Uterus (tissue), 4 donors: ENCODE measurements around the gene HOXA9. TPM values are rescaled to one million over a fixed set of nuclear protein-coding genes. Genes with fewer than 3 reads are reported as not detected.
A peak's percentile ranks its signal among the peaks of the same experiment; 100 is the strongest.

Experiments
- DNase-seq, 2 donors: peaks; one replicate each; pipeline ENCODE4 v3.0.0-alpha.2; 2019 to 2020
- H3K27ac ChIP-seq, 2 donors: fragments of 200-600 bp; sonication (generic); 1 replicate in 1 of 2; 2 replicates in 1 of 2; pipeline ENCODE4 v1.5.1; 2016 to 2018
- H3K27me3 ChIP-seq, 2 donors: fragments of 200-600 bp; sonication (generic); one replicate each; pipeline ENCODE4 v1.5.1; 2018 to 2019; ENCODE audit warnings: control low read depth in 1 of 2
- H3K36me3 ChIP-seq, 2 donors: fragments of 200-600 bp; sonication (generic); one replicate each; pipeline ENCODE4 v1.5.1; 2019; ENCODE audit warnings: control low read depth in 1 of 2
- H3K4me1 ChIP-seq, 2 donors: fragments of 200-600 bp; sonication (generic); one replicate each; pipeline ENCODE4 v1.5.1; 2018 to 2019; ENCODE audit warnings: control low read depth in 1 of 2
- H3K4me3 ChIP-seq, 2 donors: fragments of 200-600 bp; sonication (generic); 1 replicate in 1 of 2; 2 replicates in 1 of 2; pipeline ENCODE4 v1.5.1; 2018 to 2019; ENCODE audit warnings: mild to moderate bottlenecking in 1 of 2
- H3K9me3 ChIP-seq, 2 donors: fragments of 200-600 bp; sonication (generic); one replicate each; pipeline ENCODE4 v1.5.1; 2019; ENCODE audit warnings: control low read depth in 1 of 2
- CTCF ChIP-seq, 4 experiments: fragments of 200-600 bp in 2 of 4; fragments of 450-650 bp in 2 of 4; sonication (generic) in 2 of 4; IDR thresholded peaks; one replicate each; pipeline ENCODE4 v1.5.1; 2016 to 2019; ENCODE audit warnings: antibody characterized with exemption in 4 of 4, mild to moderate bottlenecking in 2 of 4, moderate library complexity in 1 of 4
- POLR2A ChIP-seq, 2 donors: fragments of 450-650 bp; IDR thresholded peaks; one replicate each; pipeline ENCODE4 v1.6.1; 2016; ENCODE audit warnings: antibody characterized with exemption in 2 of 2, mild to moderate bottlenecking in 1 of 2, moderate library complexity in 1 of 2
- intact Hi-C: fragments of 100-400 bp; cut with DNase I; formaldehyde crosslinking; loops from one replicate; pipeline ENCODE4 v1.15.1; 2023; ENCODE audit warnings: low total_unique reads
- total RNA-seq, 4 donors: library from RNA; depleted of rRNA in 3 of 4; stranded (reverse); fragments of >200 nt in 3 of 4; gene quantifications; one replicate each; pipeline versions ENCODE4 v1.1.0 to v1.2.4, GENCODE V29; 2014 to 2023
- donor health status: DM: yes; HTN: yes; CAD: no.

The HOXA9 gene
- total RNA-seq, 4 donors from 2014 or later: 2.3 to 26.4 (median 22.4) TPM

DNA sequence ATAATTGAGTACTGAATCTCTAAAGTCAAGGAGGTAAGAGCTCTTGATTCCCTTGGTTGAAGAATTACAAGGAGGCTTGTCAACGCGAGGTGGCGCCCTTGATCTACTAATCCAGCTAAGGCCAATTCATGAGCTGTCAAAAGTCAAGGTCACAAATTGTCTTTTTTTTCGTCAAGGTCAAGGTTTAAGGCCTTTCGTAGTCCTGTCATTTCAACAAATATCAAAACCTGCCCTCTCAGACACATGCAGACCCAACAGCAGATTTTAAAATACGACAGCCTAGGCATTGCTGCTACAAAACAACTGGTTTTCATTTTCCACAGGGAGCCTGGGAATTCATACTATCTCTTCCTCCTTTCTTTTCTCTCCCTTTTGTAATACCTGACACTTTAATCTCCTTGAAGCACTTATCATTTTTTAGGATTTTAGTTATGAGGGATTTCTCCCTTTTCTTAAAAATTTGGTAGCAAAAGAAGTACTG is 31.0 kb upstream of the HOXA9 start:
- H3K27ac ChIP-seq: no peak overlapping the region

GRCh38 chr7:27194686-27195379 is 29.5 kb upstream of the HOXA9 start:
- DNase-seq: no peak
- Histone ChIP-seq H3K9me3 (no peaks in the 10 kb centered on the region), H3K4me1 (peaks cover 0 to 10% of the 10 kb centered on the region in 2 donors), H3K27ac (peak overlapping the region in 1 of 2 donors; percentile 96), H3K4me3 (no peak overlapping the region), H3K36me3 (no peaks in the 10 kb centered on the region), H3K27me3 (peaks cover 24 to 35% of the 10 kb centered on the region in 2 donors)
- intact Hi-C loops: no loop called here
- no peak for TF ChIP-seq POLR2A (IDR thresholded peaks at IDR 0.05)
- TF ChIP-seq CTCF (IDR thresholded peaks at IDR 0.05): no peak

More for the DNA sequence above, 31.0 kb upstream of the HOXA9 start:
- Histone ChIP-seq H3K36me3 (no peaks in the 10 kb centered on the region), H3K4me3 (no peak overlapping the region), H3K4me1 (peaks cover 0 to 15% of the 10 kb centered on the region in 2 donors), H3K9me3 (no peaks in the 10 kb centered on the region), H3K27me3 (peaks cover 24 to 45% of the 10 kb centered on the region in 2 donors)
- TF ChIP-seq POLR2A (IDR thresholded peaks at IDR 0.05): no peak
- peak; percentile 61 to 86 (median 78) for TF ChIP-seq CTCF (IDR thresholded peaks at IDR 0.05)
- peak; percentile 82 to 90 for DNase-seq
- intact Hi-C loops: no loop called here

GRCh38 chr7:27194002-27194352 is 28.6 kb upstream of the HOXA9 start:
- Histone ChIP-seq H3K27me3 (peaks cover 20 to 33% of the 10 kb centered on the region in 2 donors), H3K9me3 (no peaks in the 10 kb centered on the region), H3K36me3 (no peaks in the 10 kb centered on the region), H3K27ac (peak overlapping the region; percentile 94 to 96), H3K4me3 (no peak overlapping the region), H3K4me1 (peaks cover 0 to 4% of the 10 kb centered on the region in 2 donors)
- DNase-seq: no peak
- intact Hi-C loops: no loop called here
- TF ChIP-seq POLR2A (IDR thresholded peaks at IDR 0.05): no peak
- TF ChIP-seq CTCF (IDR thresholded peaks at IDR 0.05): no peak

DNA sequence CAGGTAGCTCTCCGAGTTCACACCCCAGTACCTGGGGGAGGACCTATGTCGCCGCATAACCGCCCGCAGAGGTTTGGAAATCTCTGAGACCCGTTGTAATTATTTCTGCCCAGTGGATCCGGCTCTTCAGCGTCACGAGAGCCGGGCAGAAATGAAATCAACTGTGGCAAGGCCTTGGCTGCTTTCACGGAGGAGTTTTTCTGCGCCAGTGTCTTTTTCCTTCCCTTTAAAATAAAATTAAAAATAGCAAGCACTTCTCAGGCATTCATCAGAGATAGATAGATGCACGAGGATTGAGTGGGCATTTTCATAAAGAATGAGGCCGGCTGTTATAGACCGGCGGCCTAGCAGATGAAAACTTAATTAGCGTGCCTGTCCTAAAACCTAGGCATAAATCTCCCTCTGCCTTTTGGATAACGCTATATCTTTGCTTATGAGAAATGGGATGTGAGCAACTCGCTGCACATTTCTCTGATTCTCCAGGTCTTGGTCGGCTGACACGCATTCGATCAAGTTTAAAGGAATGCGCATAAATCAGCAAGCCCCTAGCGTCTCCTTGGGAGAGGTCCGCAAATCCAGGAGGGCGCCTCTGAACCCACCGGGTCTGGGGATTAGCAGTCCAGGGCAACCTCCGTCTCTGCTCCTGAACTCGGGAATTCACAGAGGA is 28.1 kb upstream of the HOXA9 start:
- Histone ChIP-seq H3K27ac (peak overlapping the region; percentile 94 to 96), H3K27me3 (peaks cover 16 to 28% of the 10 kb centered on the region in 2 donors), H3K4me3 (peak overlapping the region; percentile 45 to 55), H3K36me3 (no peaks in the 10 kb centered on the region), H3K9me3 (no peaks in the 10 kb centered on the region), H3K4me1 (peaks cover 0 to 4% of the 10 kb centered on the region in 2 donors)
- no peak for DNase-seq
- no peak for TF ChIP-seq CTCF (IDR thresholded peaks at IDR 0.05)
- no peak for TF ChIP-seq POLR2A (IDR thresholded peaks at IDR 0.05)
- intact Hi-C loops: no loop called here
